ENCODE data around the gene DENND1A.

DNA sequence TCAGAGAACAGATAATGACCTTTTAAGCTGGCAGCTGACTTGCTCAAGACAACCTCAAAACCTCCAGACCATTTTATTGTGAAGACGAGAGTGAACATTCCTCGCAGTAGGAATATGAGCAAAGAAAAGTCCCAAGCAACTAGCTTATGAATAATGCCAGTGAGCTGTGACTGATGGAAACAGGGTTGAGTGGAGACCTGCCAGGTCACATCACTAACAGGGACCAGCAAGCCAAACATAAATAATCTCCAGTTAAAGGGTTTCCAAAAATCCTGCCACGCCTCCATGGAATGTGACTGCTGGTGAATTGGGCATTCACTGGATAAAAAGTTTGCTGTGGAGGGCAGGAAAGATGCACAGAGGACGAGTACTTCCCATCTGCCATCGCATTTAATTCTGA is 388.5 kb downstream of the DENND1A start:
- TF ChIP-seq, protein P1, sequence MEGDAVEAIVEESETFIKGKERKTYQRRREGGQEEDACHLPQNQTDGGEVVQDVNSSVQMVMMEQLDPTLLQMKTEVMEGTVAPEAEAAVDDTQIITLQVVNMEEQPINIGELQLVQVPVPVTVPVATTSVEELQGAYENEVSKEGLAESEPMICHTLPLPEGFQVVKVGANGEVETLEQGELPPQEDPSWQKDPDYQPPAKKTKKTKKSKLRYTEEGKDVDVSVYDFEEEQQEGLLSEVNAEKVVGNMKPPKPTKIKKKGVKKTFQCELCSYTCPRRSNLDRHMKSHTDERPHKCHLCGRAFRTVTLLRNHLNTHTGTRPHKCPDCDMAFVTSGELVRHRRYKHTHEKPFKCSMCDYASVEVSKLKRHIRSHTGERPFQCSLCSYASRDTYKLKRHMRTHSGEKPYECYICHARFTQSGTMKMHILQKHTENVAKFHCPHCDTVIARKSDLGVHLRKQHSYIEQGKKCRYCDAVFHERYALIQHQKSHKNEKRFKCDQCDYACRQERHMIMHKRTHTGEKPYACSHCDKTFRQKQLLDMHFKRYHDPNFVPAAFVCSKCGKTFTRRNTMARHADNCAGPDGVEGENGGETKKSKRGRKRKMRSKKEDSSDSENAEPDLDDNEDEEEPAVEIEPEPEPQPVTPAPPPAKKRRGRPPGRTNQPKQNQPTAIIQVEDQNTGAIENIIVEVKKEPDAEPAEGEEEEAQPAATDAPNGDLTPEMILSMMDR (IDR thresholded peaks at IDR 0.05): no peak
- TF ChIP-seq POLR2A (IDR thresholded peaks at IDR 0.05) (no peak), POLR2AphosphoS5 (IDR thresholded peaks at IDR 0.05) (no peak)
